Suprapubic skin (tissue), 3 donors: Measurements from ENCODE around the gene SGO2.

ENCODE experiments used
- EP300 ChIP-seq: sonication (generic); formaldehyde crosslinking; IDR thresholded peaks from one replicate; pipeline ENCODE4 v1.6.1; 2017; ENCODE audit warnings: antibody characterized with exemption
- POLR2A ChIP-seq, 2 donors: fragments of 450-650 bp; IDR thresholded peaks; one replicate each; pipeline ENCODE4 v1.6.1; 2017; ENCODE audit warnings: antibody characterized with exemption in 2 of 2, mild to moderate bottlenecking in 2 of 2, moderate library complexity in 2 of 2
- TF ChIP-seq, protein P1 (sequence below), 2 donors: fragments of 200-600 bp in 1 of 2; fragments of 450-650 bp in 1 of 2; sonication (generic) in 1 of 2; IDR thresholded peaks; one replicate each; pipeline ENCODE4 v1.5.1; 2016 to 2019; ENCODE audit warnings: antibody characterized with exemption in 2 of 2, mild to moderate bottlenecking in 1 of 2, moderate library complexity in 1 of 2

- TF ChIP-seq, protein P1, sequence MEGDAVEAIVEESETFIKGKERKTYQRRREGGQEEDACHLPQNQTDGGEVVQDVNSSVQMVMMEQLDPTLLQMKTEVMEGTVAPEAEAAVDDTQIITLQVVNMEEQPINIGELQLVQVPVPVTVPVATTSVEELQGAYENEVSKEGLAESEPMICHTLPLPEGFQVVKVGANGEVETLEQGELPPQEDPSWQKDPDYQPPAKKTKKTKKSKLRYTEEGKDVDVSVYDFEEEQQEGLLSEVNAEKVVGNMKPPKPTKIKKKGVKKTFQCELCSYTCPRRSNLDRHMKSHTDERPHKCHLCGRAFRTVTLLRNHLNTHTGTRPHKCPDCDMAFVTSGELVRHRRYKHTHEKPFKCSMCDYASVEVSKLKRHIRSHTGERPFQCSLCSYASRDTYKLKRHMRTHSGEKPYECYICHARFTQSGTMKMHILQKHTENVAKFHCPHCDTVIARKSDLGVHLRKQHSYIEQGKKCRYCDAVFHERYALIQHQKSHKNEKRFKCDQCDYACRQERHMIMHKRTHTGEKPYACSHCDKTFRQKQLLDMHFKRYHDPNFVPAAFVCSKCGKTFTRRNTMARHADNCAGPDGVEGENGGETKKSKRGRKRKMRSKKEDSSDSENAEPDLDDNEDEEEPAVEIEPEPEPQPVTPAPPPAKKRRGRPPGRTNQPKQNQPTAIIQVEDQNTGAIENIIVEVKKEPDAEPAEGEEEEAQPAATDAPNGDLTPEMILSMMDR (IDR thresholded peaks at IDR 0.05), result no peak
- TF ChIP-seq POLR2A (IDR thresholded peaks at IDR 0.05), result no peak
- TF ChIP-seq EP300, result no peak
Observed at GRCh38 chr2:200618590-200619021, 92.6 kb downstream of the SGO2 start.
